ENCODE measurements around the gene ZNF624. TPM values are rescaled to one million over a fixed set of nuclear protein-coding genes. Genes with fewer than 3 reads are reported as not detected.

The ZNF624 gene
- total and polyA plus RNA-seq, 2 donors: 2.1 to 24.1 TPM

Small RNAs within 50 kb of the gene (small RNA-seq; reads per million reads assigned to genes)
- gene RNU6-405P: not detected

Other genes starting within 250 kb of the ZNF624 start
- gene TRPV2, start 238.3 kb downstream of the ZNF624 start, total RNA-seq: 6.8 TPM
- gene TRPV2, start 238.3 kb downstream of the ZNF624 start, polyA plus RNA-seq: 15.4 TPM
- 5.7 TPM for gene LRRC75A, start 161.7 kb downstream of the ZNF624 start, total RNA-seq
- gene LRRC75A, start 161.7 kb downstream of the ZNF624 start, polyA plus RNA-seq: 4.6 TPM
- gene ZNF287, start 84.6 kb downstream of the ZNF624 start, total RNA-seq: 18.2 TPM
- gene ZNF287, start 84.6 kb downstream of the ZNF624 start, polyA plus RNA-seq: 7.4 TPM
- gene CCDC144A, start 36.4 kb upstream of the ZNF624 start, total RNA-seq: 4.7 TPM
- gene CCDC144A, start 36.4 kb upstream of the ZNF624 start, polyA plus RNA-seq: 1.3 TPM